Keratinocyte (primary cell): Measurements from ENCODE around the gene ATRAID. TPM values are rescaled to one million over a fixed set of nuclear protein-coding genes. Genes with fewer than 3 reads are reported as not detected.

Experiments used
- DNase-seq: peaks from one replicate; pipeline ENCODE4 v3.0.0-alpha.2; 2011; ENCODE audit warnings: low read depth, missing footprints, low spot score
- FAIRE-seq: peaks from 2 replicates; lab custom pipeline; 2011; peaks lifted over from hg19 to GRCh38; lab: Jason Lieb, UNC
- H2AFZ ChIP-seq: 2 replicates; pipeline ENCODE4 v1.6.0; 2012; ENCODE audit warnings: low read length, control low read depth, inconsistent platforms; ENCODE audit not compliant: control insufficient read depth
- H3K27ac ChIP-seq: 2 replicates; pipeline ENCODE4 v1.5.1; 2011; ENCODE audit warnings: low read length; ENCODE audit not compliant: control insufficient read depth, insufficient read depth
- H3K27me3 ChIP-seq: 3 replicates; pipeline ENCODE4 v1.6.0; 2011; ENCODE audit warnings: low read length; ENCODE audit not compliant: control insufficient read depth, insufficient read depth; ENCODE audit errors: extremely low read depth
- H3K36me3 ChIP-seq, 2 experiments: 2 replicates in 1 of 2; 3 replicates in 1 of 2; pipeline ENCODE4 v1.5.1; 2011; ENCODE audit warnings: low read length in 2 of 2, mild to moderate bottlenecking in 1 of 2; ENCODE audit not compliant: control insufficient read depth in 2 of 2, insufficient read depth in 2 of 2; ENCODE audit errors: extremely low read depth in 1 of 2
- H3K4me1 ChIP-seq: 3 replicates; pipeline ENCODE4 v1.5.1; 2011; ENCODE audit warnings: low read length; ENCODE audit not compliant: control insufficient read depth, insufficient read depth; ENCODE audit errors: extremely low read depth
- H3K4me2 ChIP-seq: 3 replicates; pipeline ENCODE4 v1.6.0; 2011; ENCODE audit warnings: low read depth, low read length; ENCODE audit not compliant: control insufficient read depth, insufficient read depth; ENCODE audit errors: extremely low read depth
- H3K4me3 ChIP-seq, 3 experiments: fragments of 200-600 bp in 1 of 3; sonication (generic) in 1 of 3; 2 replicates in 2 of 3; 3 replicates in 1 of 3; pipeline ENCODE4 v1.5.1; 2011 to 2016; ENCODE audit warnings: low read length in 3 of 3, mild to moderate bottlenecking in 3 of 3, control low read depth in 2 of 3, inconsistent platforms in 1 of 3, low read depth in 1 of 3, mixed read lengths in 1 of 3, mixed run types in 1 of 3, moderate library complexity in 1 of 3; ENCODE audit not compliant: control insufficient read depth in 2 of 3, insufficient read depth in 2 of 3; ENCODE audit errors: extremely low read depth in 1 of 3
- H3K79me2 ChIP-seq: 2 replicates; pipeline ENCODE4 v1.6.0; 2012; ENCODE audit warnings: low read length; ENCODE audit not compliant: control insufficient read depth, insufficient read depth
- H3K9ac ChIP-seq: 3 replicates; pipeline ENCODE4 v1.6.0; 2011; ENCODE audit warnings: low read length; ENCODE audit not compliant: control insufficient read depth, insufficient read depth; ENCODE audit errors: extremely low read depth
- H3K9me1 ChIP-seq: 3 replicates; pipeline ENCODE4 v1.6.0; 2011; ENCODE audit warnings: low read length; ENCODE audit not compliant: control insufficient read depth, insufficient read depth; ENCODE audit errors: extremely low read depth
- H3K9me3 ChIP-seq: 2 replicates; pipeline ENCODE4 v1.5.1; 2012; ENCODE audit warnings: low read depth, low read length; ENCODE audit not compliant: control insufficient read depth
- H4K20me1 ChIP-seq: 3 replicates; pipeline ENCODE4 v1.6.0; 2011; ENCODE audit warnings: low read length; ENCODE audit not compliant: control insufficient read depth, insufficient read depth; ENCODE audit errors: extremely low read depth
- EZH2 ChIP-seq: IDR thresholded peaks from one replicate; pipeline ENCODE4 v1.6.1; 2012; ENCODE audit warnings: inconsistent platforms, mild to moderate bottlenecking, low read length, moderate library complexity
- dilution Hi-C: fragments of 300-500 bp; cut with MboI; formaldehyde crosslinking; loops from one replicate; pipeline ENCODE4 v1.7.0; 2020; ENCODE audit warnings: low sequenced_read_pairs; ENCODE audit not compliant: extremely low pct_ligation_motif_present
- polyA plus RNA-seq, 5 experiments: library from polyadenylated mRNA; depleted of rRNA in 3 of 5; stranded (reverse) in 3 of 5; stranded (forward) in 1 of 5; unstranded in 1 of 5; fragments of >200 nt; gene quantifications; 1 replicate in 1 of 5; 2 replicates in 3 of 5; 3 replicates in 1 of 5; pipeline versions ENCODE4 v1.2.1 to v1.2.3, GENCODE V29; 2011 to 2012; ENCODE audit warnings: missing spikeins in 2 of 5, low read depth in 1 of 5, low replicate concordance in 1 of 5
- TF ChIP-seq, protein P1 (sequence below), 3 experiments: IDR thresholded peaks in 1 of 3; conservative IDR thresholded peaks in 1 of 3; optimal IDR thresholded peaks in 1 of 3; 2 replicates in 2 of 3; 3 replicates in 1 of 3; pipeline versions ENCODE3 to v1.5.1; 2011; ENCODE audit warnings: low read length in 3 of 3, mild to moderate bottlenecking in 3 of 3, moderate library complexity in 2 of 3, control low read depth in 1 of 3, inconsistent platforms in 1 of 3; ENCODE audit not compliant: insufficient read depth in 2 of 3; ENCODE audit errors: extremely low read depth in 1 of 3

ATRAID gene
- polyA plus RNA-seq, 1 donor (not counting 4 experiments of a cell fraction or from before 2014, with no cell fraction given), result 154 TPM

DNA sequence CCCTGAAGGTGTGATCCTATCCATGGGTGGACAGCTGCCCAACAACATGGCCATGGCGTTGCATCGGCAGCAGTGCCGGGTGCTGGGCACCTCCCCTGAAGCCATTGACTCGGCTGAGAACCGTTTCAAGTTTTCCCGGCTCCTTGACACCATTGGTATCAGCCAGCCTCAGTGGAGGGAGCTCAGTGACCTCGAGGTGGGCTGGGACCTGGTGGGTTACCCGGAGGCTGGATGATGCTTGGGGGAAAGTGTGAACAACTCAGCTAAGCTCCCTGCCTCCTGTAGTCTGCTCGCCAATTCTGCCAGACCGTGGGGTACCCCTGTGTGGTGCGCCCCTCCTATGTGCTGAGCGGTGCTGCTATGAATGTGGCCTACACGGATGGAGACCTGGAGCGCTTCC, 21.5 kb downstream of the ATRAID start:
- dilution Hi-C loops, result no loop called here
- Histone ChIP-seq H3K27ac (no peak overlapping the region), H3K9me3 (no peaks in the 10 kb centered on the region), H4K20me1 (no peaks in the 10 kb centered on the region), H3K4me3 (no peak overlapping the region), H3K79me2 (no peaks in the 10 kb centered on the region), H3K4me1 (no peaks in the 10 kb centered on the region), H3K27me3 (no peaks in the 10 kb centered on the region), H3K9me1 (no peaks in the 10 kb centered on the region), H2AFZ (no peak overlapping the region), H3K9ac (no peak overlapping the region), H3K4me2 (no peak overlapping the region), H3K36me3 (peaks cover 49 to 62% of the 10 kb centered on the region in 2 experiments)
- DNase-seq (no peak), FAIRE-seq (no peak)
- TF ChIP-seq, protein P1, sequence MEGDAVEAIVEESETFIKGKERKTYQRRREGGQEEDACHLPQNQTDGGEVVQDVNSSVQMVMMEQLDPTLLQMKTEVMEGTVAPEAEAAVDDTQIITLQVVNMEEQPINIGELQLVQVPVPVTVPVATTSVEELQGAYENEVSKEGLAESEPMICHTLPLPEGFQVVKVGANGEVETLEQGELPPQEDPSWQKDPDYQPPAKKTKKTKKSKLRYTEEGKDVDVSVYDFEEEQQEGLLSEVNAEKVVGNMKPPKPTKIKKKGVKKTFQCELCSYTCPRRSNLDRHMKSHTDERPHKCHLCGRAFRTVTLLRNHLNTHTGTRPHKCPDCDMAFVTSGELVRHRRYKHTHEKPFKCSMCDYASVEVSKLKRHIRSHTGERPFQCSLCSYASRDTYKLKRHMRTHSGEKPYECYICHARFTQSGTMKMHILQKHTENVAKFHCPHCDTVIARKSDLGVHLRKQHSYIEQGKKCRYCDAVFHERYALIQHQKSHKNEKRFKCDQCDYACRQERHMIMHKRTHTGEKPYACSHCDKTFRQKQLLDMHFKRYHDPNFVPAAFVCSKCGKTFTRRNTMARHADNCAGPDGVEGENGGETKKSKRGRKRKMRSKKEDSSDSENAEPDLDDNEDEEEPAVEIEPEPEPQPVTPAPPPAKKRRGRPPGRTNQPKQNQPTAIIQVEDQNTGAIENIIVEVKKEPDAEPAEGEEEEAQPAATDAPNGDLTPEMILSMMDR (optimal IDR thresholded peaks at IDR 0.05 in 1 of 3, IDR thresholded peaks at IDR 0.05 in 1 of 3, conservative IDR thresholded peaks at IDR 0.05 in 1 of 3; ENCODE audit: extremely low read depth in 1 of 3, insufficient read depth in 2 of 3, low read length in 3 of 3), result no peak
- no peak for TF ChIP-seq EZH2

DNA sequence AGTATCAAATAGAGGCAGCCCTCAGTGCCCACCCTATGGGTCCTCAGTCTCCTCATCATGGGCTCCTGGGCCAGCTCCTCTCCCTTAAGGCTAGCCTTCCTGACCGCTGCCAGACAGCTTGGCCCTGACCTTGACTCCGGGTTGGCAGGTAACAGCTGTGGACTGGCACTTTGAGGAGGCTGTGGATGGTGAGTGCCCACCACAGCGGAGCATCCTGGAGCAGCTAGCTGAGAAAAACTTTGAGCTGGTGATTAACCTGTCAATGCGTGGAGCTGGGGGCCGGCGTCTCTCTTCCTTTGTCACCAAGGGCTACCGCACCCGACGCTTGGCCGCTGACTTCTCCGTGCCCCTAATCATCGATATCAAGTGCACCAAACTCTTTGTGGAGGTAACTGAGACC, 24.3 kb downstream of the ATRAID start:
- no peaks in the 10 kb centered on the region for H3K79me2 ChIP-seq
- TF ChIP-seq, protein P1 (optimal IDR thresholded peaks at IDR 0.05 in 1 of 3, IDR thresholded peaks at IDR 0.05 in 1 of 3, conservative IDR thresholded peaks at IDR 0.05 in 1 of 3; ENCODE audit: extremely low read depth in 1 of 3, insufficient read depth in 2 of 3, low read length in 3 of 3), result no peak
- TF ChIP-seq EZH2, result no peak
- no peaks in the 10 kb centered on the region for H3K9me1 ChIP-seq
- H2AFZ ChIP-seq, result no peak overlapping the region
- H3K27ac ChIP-seq, result no peak overlapping the region
- H3K9ac ChIP-seq, result no peak overlapping the region
- no peak overlapping the region for H3K4me2 ChIP-seq
- H4K20me1 ChIP-seq, result no peaks in the 10 kb centered on the region
- H3K27me3 ChIP-seq, result no peaks in the 10 kb centered on the region
- H3K9me3 ChIP-seq, result no peaks in the 10 kb centered on the region
- dilution Hi-C loops, result no loop called here
- DNase-seq (no peak), FAIRE-seq (no peak)
- H3K4me3 ChIP-seq, result no peak overlapping the region
- peaks cover 55 to 71% of the 10 kb centered on the region in 2 experiments for H3K36me3 ChIP-seq
- no peaks in the 10 kb centered on the region for H3K4me1 ChIP-seq
